Colonic mucosa (tissue), 4 donors: ENCODE measurements around the gene CHCHD1. TPM values are rescaled to one million over a fixed set of nuclear protein-coding genes. Genes with fewer than 3 reads are reported as not detected.

Experiments
- DNase-seq: peaks from one replicate; pipeline ENCODE4 v3.0.0-alpha.2; 2020
- H3K27ac ChIP-seq: fragments of 200-600 bp; one replicate; pipeline ENCODE4 v1.8.0; 2021
- H3K27me3 ChIP-seq: fragments of 200-600 bp; one replicate; pipeline ENCODE4 v1.8.0; 2021
- H3K36me3 ChIP-seq: fragments of 200-600 bp; one replicate; pipeline ENCODE4 v1.8.0; 2021
- H3K4me1 ChIP-seq: fragments of 200-600 bp; one replicate; pipeline ENCODE4 v1.8.0; 2021; ENCODE audit warnings: mild to moderate bottlenecking
- H3K4me3 ChIP-seq: fragments of 200-600 bp; one replicate; pipeline ENCODE4 v1.8.0; 2021
- H3K9ac ChIP-seq, 2 donors: one replicate each; pipeline ENCODE4 v1.7.0; 2013; ENCODE audit warnings: control low read depth in 2 of 2, low read depth in 2 of 2, low read length in 2 of 2
- H3K9me3 ChIP-seq: fragments of 200-600 bp; one replicate; pipeline ENCODE4 v1.8.0; 2021
- CTCF ChIP-seq: fragments of 200-600 bp; IDR thresholded peaks from one replicate; pipeline ENCODE4 v1.8.0; 2022; ENCODE audit warnings: antibody characterized with exemption, mild to moderate bottlenecking
- intact Hi-C: fragments of 100-400 bp; cut with DNase I; formaldehyde crosslinking; loops from one replicate; pipeline ENCODE4 v1.14.1; 2022
- total RNA-seq, 2 donors: library from RNA; stranded (reverse); fragmentation: NEBNext Ultra II Directional in 1 of 2; extraction: Animal tissue kit (Norgen Biotek cat#: 25700) in 1 of 2; gene quantifications; one replicate each; pipeline ENCODE4 v1.2.1, GENCODE V29; 2021
- donor health status: healthy.
- donor health status: DM: no; HTN: no; CAD: no.
- donor health status: DM: no; HTN: no; CAD: no.

CHCHD1 gene
- total RNA-seq, 2 donors from 2014 or later, result 33.7 to 48.5 TPM

- Histone ChIP-seq H3K27ac (no peak overlapping the region), H3K9me3 (no peaks in the 10 kb centered on the region), H3K4me3 (no peak overlapping the region), H3K27me3 (no peaks in the 10 kb centered on the region), H3K4me1 (no peaks in the 10 kb centered on the region), H3K9ac (no peak overlapping the region), H3K36me3 (peaks cover 32% of the 10 kb centered on the region)
- DNase-seq, result no peak
- intact Hi-C loops, result no loop called here
- TF ChIP-seq CTCF, result no peak
Measured at GRCh38 chr10:73750819-73751218, 31.0 kb upstream of the CHCHD1 start.

GRCh38 chr10:73756183-73756582, 25.7 kb upstream of the CHCHD1 start:
- Histone ChIP-seq H3K27me3 (no peaks in the 10 kb centered on the region), H3K36me3 (peaks cover 28% of the 10 kb centered on the region)

GRCh38 chr10:73758704-73759511, 22.9 kb upstream of the CHCHD1 start:
- no peak for TF ChIP-seq CTCF
- DNase-seq, result no peak
- Histone ChIP-seq H3K4me1 (no peaks in the 10 kb centered on the region), H3K27ac (no peak overlapping the region), H3K9ac (no peak overlapping the region), H3K36me3 (peaks cover 35% of the 10 kb centered on the region), H3K4me3 (no peak overlapping the region), H3K9me3 (no peaks in the 10 kb centered on the region), H3K27me3 (no peaks in the 10 kb centered on the region)
- intact Hi-C loops, result no loop called here

More at GRCh38 chr10:73756183-73756582, 25.7 kb upstream of the CHCHD1 start:
- Histone ChIP-seq H3K4me1 (no peaks in the 10 kb centered on the region), H3K9ac (no peak overlapping the region), H3K9me3 (no peaks in the 10 kb centered on the region), H3K27ac (no peak overlapping the region), H3K4me3 (no peak overlapping the region)
- intact Hi-C loops, result no loop called here
- no peak for DNase-seq
- TF ChIP-seq CTCF, result no peak

- H3K27ac ChIP-seq, result no peak overlapping the region
- no peak for DNase-seq
- intact Hi-C loops, result no loop called here
- TF ChIP-seq CTCF, result no peak
- no peak overlapping the region for H3K9ac ChIP-seq
- no peak overlapping the region for H3K4me3 ChIP-seq
- no peaks in the 10 kb centered on the region for H3K9me3 ChIP-seq
- no peaks in the 10 kb centered on the region for H3K27me3 ChIP-seq
- H3K4me1 ChIP-seq, result no peaks in the 10 kb centered on the region
- peaks cover 41% of the 10 kb centered on the region for H3K36me3 ChIP-seq
Measured at GRCh38 chr10:73759512-73760115, 22.2 kb upstream of the CHCHD1 start.

DNA sequence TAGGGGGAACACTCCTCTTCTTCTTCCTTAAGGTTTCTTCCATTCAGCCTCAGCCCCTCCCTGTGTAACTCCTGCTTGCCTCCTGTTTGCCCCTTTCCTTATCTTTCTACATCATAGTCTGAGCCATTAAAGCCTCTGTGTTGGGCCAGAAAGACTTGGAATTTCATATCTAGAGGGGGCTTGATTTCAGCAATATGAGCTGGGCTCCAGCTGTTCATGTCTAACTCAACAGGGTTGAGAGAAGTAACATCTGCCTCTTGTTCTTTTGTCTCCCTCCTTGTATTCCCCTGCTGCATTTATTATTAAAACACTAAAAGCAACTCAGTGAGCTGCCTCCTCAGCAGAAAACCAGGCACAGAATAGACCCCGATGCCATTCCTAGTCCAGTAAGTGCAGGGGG, 20.1 kb upstream of the CHCHD1 start:
- H3K27me3 ChIP-seq, result no peaks in the 10 kb centered on the region
- DNase-seq, result no peak
- intact Hi-C loops, result no loop called here
- H3K4me1 ChIP-seq, result no peaks in the 10 kb centered on the region
- H3K36me3 ChIP-seq, result peaks cover 58% of the 10 kb centered on the region
- no peak overlapping the region for H3K9ac ChIP-seq
- no peak overlapping the region for H3K27ac ChIP-seq
- no peak overlapping the region for H3K4me3 ChIP-seq
- no peaks in the 10 kb centered on the region for H3K9me3 ChIP-seq
- TF ChIP-seq CTCF, result no peak
